SIG-M5 treated with dmso at 0.1 percent for 504 hours (cell line): ENCODE results near the gene C9orf50.
"Not testable (repeated sequence)": the region's sequence is repeated elsewhere in the genome, so short reads cannot be mapped to it uniquely, and the experiment has no call there.

ENCODE experiments used
- DNase-seq: peaks from one replicate; lab custom pipeline; 2025; ENCODE audit not compliant: unreplicated experiment; lab: John Stamatoyannopoulos, UW

C9orf50 gene, protein sequence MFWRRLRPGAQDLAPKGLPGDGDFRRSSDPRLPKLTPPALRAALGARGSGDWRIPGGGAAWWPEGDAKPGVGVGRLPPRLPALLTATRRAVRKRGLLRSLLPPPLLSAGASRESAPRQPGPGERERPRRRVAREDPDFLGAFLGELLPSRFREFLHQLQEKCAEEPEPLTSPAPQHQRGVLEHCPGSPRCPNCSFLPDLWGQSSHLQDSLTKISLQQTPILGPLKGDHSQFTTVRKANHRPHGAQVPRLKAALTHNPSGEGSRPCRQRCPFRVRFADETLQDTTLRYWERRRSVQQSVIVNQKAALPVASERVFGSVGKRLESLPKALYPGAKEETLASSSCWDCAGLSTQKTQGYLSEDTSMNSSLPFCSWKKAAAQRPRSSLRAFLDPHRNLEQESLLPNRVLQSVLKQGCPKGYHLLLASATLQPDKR

DNA sequence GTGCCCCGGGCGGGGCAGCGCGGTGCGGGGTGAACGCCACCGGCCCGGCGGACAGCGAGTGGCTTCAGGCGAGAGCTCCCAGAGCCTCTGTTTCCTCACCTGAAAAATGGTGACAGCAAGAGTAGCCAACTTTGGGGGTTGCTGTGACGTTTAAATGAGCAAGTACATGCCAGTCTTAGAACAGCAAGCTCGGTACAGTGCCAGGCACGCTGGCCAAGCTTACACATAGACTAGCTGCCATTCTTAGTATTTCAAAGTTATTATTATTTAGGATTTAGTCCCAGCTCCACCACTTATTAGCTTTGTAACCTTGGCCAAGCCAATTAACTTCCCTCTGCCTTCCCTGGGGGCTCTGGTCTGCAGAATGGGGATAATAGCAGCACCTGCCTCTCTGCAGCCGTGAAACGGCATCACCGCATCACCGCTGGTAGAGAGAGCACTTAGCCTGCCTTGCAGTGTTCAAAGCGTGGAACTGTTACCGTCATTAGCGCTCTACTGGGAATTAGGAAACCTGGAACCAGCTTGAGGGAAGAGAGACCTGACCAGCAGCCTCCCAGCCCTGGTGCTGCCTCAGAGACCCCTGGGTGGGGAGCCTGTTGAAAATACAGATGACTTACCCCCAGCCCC, at the start of gene C9orf50:
Gene C9orf50, minus strand, starts transcription at position 433 of the 627 bp plus-strand sequence. CDS start 527 bp downstream, outside the sequence.
- no peak for DNase-seq

DNA sequence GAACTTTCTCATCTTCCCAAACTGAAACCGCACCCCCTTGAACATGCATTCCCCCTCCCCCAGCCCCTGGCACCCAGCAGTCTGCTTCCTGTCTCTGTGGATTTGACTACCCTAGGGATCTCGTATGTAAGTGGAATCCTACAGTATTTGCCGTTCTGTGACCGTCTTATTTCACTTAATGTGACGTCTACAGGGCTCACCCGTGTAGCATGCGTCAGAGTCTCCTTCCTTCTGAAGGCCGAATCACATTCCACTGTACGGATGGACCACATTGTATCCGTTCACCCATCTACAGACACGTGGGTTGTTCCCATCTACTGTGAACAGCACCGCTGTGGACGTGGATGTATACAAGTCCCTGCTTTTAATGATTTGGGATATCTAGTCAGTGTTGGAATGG, 49.0 kb upstream of the C9orf50 start:
- no peak for DNase-seq

DNA sequence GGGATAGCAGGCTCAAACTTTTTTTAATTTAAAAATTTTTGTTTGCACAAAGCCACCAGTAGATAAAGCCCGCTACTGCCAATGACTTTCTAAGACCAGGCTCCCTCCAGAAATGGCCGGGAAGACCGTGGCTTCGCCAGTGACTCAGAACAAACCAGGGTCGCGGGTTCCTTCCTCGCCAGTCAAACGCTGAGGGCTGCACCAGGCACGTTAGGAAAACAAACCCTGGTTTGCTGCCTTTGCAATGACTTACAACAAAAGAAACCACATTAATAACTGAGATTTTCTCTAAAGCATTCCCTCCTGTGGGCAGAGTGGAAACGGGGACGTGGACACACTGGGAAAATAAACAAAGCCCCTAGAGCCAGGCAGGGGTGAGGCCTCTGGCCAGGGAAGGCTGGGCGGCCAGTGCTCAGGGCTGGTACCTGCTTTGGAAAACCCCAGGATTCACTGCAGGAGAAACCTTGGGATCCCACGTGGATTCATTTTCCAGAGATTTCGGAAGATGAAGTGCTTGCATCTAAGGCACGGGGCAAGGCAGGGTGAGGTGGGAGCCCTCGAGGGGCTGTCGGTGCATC, 48.3 kb upstream of the C9orf50 start:
- DNase-seq: no peak

DNA sequence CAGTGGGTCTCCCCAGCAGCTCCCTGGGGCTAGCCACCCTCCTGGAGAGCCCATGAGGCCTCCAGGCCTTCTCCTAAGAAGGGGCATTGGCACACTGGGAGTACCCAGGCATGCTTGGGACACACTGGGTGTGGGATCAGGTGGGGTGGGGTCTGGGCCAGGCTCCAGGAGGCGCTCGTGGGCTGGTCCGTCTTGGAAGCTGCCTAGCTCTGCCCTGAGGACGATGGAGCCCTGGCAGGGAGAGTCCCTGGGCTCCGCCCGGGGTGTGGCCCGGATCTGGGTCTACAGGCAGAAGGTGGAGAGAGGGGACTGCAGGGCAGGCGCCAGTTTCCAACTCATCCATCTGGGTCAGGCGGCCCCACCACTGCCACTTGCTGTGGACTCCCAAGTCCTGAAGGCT, 46.9 kb upstream of the C9orf50 start:
- DNase-seq: no peak

DNA sequence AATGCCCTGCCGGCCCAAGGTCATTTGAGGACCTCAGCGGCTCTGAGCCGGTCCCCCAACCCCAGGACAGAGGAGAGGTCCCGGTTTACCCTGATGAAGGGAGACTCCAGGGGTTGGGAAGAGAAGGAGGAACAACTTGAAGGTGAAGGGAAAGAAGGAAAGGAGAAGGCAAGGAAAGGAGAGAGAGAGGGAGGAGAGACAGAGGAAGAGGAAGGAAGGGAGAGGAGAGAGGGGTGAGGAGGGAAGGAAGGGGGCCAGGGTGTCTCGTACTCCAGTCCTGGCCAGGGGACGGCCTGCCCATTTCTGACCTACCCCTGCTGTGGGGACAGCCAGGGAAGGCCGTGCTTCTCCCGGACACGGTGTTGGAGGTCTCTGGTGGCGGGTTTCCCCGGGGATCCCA, 46.5 kb upstream of the C9orf50 start:
- DNase-seq: no peak

DNA sequence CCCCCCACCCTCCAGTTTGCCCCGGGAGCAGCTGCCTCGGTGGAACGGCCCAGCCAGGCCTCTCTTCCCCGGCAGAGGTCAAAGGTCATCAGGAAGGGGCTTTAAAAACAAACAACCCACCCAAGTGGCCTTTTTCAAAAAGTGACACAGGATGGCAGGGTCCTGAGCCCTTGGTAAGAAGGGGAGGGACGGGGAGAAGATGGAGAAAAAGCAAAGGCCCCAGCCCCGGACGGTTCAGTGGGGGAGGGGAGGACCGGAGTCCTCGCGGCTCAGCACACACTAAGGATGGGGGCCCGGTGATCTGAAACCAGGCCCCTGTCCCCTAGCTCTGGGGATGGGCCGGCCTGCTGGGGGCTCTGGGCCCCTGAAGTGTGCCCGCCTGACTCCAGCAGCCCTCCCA, 45.7 kb upstream of the C9orf50 start:
- DNase-seq: no peak

DNA sequence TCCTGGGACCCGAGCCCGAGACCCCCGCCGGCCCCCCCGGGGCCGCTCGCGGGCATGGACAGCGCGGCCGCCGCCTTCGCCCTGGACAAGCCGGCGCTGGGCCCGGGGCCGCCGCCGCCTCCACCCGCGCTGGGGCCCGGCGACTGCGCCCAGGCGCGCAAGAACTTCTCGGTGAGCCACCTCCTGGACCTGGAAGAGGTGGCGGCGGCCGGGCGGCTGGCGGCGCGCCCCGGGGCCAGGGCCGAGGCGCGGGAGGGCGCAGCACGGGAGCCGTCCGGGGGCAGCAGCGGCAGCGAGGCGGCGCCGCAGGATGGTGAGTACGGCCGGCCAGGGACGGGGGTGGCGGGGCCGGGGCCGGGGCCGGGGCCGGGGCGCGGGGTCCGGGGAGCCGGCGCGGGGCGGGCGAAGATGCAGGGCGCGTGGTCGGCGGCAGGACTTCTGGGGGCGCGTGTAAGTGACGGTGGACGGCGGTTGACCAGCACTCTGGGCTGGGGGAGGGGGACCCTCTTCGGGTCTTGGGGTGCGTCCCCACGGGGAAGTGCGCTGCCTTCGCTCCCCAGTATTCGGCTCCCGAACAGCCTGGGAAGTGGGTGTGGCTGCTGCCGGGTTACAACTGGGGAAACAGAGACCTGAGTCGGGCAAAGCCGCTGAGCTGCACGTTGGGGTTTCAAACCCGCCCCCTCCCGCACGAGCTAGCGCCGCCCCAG, 45.1 kb upstream of the C9orf50 start:
- DNase-seq: no peak

DNA sequence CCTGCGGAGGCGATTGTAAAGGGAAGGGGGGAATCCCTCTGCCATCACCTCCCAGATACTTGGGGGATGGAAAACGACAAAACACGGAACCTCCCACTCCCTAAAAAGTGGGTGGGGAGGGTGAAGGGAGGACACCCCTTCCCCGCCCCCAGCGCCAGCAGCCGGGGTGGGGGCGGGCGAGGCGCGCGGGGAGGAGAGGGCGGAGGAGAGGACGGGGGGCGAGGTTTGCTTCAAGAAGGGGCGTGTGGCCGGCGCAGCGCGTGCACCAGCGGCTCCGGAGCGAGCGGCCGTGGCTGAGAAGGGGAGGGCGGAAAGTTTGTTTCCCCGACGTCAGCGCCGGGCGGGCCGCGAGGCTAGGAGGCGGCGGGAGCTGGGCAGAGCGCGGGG, 44.5 kb upstream of the C9orf50 start, which contains the start of gene PRRX2:
Gene PRRX2, plus strand, starts transcription at position 259 of the 387 bp plus-strand sequence. CDS start 221 bp downstream, outside the sequence.
- no peak for DNase-seq

DNA sequence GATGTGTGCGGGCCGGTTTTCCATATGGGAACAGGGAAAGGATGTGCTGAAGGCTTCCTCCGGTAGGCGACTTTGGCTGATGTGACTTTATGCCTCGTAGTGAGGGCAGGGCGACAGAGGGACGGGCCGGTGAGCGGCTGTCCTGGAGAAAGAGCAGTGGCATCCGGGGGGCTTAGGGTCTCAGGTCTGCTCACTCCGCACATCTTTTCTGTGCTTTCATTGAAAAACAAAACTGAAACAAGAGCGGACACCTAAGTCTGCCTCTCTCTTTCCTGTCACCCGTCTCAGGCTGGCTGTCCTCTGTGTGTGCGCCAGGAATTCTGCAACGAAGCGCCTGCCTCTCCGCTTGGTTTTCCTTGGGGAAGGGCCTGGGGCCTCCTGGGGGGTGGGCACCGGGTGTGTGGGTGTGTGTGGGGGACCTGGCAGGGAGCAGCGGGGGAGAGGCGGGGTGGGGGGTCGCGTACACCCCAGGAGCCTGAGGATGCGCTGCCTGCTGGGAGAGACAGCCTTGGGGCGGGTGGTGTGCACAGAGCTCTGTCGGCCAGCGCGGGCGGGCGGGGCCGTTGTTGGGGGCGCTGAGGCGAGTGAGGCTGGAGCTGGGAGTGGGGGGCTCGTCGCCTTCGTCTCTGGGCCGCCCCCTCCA, 44.0 kb upstream of the C9orf50 start:
- DNase-seq: no peak

DNA sequence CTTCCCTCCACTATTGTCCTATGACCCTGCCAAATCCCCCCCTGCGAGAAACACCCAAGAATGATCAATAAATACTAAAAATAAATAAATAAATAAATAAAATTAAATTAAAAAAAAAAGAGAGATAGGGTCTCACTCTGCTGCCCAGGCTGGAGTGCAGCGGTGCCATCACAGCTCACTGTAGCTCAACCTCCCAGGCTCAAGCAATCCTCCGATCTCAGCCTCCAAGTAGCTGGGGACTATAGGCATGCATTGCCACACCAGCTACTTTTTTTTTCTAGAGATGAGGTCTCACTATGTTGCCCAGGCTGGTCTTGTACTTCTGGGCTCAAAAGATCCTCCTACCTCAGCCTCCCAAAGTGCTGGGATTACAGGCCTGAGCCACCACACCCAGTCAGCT, 41.3 kb upstream of the C9orf50 start:
- DNase-seq: not testable (repeated sequence)

DNA sequence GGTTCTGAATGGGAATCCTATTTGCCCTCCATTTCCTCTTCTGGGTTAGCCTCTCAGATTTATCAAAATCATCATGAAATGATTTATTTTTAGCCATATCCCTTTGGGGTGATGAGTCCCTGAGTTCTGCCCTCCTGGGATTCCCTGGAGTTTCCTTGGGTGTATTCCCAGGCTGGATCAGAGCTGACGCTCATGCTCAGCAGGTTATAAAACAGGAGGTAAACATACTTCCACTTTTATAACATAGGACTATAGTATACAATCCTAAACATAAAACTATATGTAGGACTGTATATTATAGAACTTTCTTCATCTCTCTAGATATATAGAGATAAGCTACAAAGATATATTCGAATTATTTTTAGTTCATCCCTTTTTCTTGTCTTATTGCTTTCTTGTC, 40.1 kb upstream of the C9orf50 start:
- DNase-seq: no peak

DNA sequence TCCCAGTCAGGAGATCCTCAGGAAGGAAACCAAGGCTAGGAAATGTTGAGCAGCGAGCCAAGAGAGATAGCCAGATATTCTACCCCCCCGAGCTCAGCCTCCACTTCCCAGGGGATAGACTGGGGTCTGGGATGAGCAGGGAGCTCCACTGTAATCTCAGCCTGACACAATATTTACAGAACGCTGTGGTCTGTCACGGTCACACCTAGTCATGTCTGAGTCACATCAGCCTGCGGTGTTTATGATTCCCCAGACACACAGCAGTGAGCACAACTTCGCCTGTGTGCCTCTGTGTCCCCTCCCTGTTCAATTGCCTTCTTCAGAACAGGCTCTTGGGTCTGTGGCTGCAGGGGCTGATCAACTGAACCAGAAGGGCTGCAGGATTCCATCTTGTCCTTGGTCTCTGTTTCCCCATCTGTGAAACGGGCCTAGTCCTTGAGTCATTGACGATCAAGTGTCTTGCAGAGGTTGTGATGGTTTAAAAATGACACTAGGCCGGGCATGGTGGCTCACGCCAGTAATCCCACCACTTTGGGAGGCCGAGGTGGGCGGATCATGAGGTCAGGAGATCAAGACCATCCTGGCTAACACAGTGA, 36.0 kb upstream of the C9orf50 start:
- no peak for DNase-seq

DNA sequence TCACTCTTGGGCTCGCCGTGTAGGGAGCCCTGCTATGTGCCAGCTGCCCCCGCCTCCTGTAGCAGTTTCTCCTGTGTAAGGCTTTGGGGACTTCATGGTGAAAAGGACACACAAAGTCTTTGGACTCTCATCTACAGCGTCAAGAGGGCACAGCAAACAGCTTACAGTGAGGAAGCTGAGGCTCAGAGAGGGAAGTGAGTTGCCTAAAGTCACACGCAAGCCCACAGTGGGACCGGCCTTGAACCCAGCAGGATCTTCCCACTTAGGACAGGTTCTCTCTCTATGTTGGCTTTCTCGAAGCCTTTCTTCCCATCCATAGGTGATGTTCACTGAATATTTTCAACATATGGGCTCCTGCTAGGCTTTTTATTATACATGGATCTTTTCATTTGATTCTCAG, 34.8 kb upstream of the C9orf50 start:
- no peak for DNase-seq

DNA sequence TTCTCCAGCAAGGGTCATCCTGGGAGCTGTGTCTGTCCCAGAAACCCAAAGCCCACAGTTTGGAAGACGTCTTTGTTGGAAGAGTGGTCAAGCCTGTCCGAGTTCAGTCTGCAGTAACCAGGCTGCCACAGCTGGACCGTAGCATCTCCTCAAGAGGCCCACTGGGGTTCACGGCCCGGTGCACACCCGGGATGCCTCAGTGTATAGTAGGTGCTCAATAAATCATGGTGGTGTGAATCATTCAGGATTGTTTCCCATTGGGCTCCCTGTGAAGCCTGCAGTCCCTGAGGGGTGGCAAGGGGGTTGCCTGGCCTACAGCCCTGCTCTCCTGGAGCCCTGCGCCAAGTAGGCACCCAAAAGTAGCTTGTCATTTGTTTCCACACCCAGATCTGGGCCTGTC, 34.3 kb upstream of the C9orf50 start:
- no peak for DNase-seq

DNA sequence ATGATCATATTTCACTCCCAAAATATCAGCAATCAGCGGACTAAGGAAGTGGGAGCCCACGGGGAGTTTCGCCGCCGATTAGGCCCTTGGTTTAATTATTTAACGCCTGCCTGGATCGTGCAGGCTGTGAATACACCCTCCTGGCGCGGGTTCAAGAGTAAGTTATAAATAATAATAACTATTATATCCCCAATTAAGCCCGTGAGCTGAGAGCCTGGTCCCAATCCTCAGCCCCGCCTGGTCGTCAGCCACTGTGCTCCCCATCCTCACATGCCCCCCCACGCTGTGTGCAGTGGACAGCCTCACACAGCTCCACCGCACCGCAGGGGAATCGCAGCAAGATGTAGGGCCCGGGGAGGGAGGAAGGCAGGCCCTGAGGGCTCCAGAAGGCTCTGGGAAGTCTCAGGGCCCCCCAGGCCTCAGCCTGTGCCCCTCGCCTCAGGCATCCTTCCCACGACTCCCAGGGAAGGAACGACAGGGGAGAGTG, 33.7 kb upstream of the C9orf50 start:
- DNase-seq: no peak

DNA sequence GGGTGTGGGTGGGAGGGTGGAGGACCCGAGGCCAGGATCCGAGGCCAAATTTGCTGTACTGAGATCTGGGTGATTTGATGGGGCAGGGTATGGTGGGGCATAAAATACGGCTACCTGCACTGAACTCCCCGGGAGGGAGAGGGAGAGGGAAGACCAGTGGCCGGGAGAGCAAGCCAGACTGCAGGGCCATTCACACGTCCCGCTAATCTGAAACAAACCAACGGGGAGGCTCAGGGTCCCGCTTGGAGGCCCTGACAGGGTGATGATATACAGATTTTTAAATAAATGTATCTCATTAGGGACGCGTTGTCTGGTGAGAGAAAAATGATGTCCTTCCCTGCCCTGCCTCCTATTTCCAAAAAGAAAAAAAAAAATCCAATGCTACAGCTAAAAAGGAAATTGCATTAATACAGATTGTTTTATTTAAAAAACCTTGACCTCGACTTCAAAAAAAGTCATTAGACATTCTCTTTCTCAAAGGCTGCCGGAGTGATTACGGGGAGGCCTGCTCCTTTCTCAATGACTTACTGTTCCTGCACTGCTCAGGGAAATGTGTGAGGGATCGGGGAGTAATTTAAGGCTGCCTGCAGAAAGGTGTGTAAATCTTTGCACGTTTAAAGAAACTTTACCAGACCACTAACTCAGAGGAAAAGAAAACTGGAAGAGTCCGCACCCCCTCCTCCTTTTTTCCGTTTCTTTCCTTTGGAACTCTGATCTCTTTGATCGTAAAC, 33.1 kb upstream of the C9orf50 start:
- no peak for DNase-seq

DNA sequence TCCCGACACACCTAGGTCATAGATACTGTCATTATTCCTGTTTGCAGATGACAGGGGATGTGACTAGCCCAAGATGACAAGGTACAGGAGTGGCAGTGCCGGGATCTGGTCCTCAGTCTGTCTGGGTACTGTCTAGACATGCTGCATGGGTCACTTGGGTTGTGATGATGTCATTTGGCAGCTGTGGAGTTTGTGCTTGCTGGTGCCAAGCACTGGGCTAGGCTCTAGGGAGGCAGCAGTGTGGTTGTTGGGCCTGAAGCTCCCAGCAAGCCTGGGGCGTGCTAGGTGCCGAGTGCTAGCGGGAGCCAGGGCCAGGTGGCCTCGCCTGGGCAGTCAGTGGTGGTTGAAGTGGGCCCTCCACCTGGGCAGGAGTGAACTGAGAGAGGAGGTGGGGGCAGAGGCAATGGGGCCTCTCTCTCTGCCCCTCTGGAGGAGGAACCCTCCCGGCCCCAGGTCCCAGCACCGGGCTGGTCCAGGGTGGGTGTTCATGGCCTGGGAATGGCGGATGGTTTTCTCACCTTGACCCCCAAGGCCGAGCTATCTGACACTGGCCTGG, 29.9 kb upstream of the C9orf50 start:
- DNase-seq: no peak

DNA sequence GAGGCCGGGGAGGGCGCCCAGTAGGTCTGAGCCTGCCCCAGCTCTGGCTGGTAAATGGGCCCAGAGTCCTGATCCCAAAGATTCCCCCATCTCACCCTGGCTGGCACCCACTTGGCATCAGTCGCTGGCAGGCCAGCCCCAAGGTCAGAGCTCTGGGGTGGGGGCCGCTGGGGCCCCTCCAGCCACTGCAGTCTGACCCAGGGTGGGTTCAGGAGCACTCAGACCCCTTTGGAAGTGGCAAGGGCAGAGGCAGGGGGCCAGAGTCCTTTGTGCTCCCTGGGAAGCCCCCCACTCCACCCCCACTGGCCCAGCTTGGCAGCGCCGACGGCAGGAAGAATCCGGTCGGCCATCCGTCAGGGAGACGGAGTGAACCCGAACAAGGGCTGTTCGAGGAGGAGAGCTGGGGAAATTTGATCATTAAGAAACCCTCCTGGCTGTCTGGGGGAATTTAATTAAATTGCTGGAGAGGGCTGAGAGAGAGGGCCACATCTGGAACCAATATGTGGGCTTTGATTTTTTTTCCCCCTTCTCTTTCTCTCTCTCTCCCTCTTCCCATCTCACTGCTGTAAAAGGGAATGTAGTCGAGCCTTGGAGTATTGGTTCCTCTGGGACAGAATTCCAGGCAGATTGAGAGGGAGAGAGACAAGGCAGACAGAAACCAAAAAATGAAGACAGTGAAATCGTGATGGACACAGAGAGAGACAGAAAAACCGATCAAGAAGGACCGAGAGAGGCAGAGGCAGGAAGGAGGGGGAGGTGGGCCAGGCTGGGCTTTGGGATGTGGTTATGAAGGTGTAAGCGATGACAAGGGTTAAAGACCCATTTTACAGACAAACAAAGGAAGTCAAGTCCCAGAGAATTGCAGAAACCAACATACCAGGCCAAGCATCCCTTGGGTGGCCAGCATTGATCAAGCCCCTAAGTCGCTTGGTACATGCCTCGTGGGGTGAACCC, 29.1 kb upstream of the C9orf50 start:
- no peak for DNase-seq
